ENCODE results near the gene ADAMTS12. TPM values are rescaled to one million over a fixed set of nuclear protein-coding genes. Genes with fewer than 3 reads are reported as not detected.

The ADAMTS12 gene
- polyA plus RNA-seq, 1 of the 3 experiments (the other 2 are of a cell fraction): 2.5 TPM

GRCh38 chr5:33843579-33843978 is 48.2 kb downstream of the ADAMTS12 start:
- H3K9me2 ChIP-seq: no peaks in the 10 kb centered on the region
- no peaks in the 10 kb centered on the region for H3K27me3 ChIP-seq (ENCODE audit: insufficient read depth)
- no peaks in the 10 kb centered on the region for H3K9me3 ChIP-seq
- H3K4me2 ChIP-seq: no peak overlapping the region
- no peaks in the 10 kb centered on the region for H3K79me2 ChIP-seq (ENCODE audit: insufficient read depth)
- H2AFZ ChIP-seq (ENCODE audit: low read depth): no peak overlapping the region
- POLR2A ChIA-PET: no interaction called here
- 46% methylated on average over 3 of the region's 3 CpGs for WGBS (ENCODE audit: low lambda C conversion rate)
- H4K20me1 ChIP-seq (ENCODE audit: insufficient read depth): no peaks in the 10 kb centered on the region
- no peak overlapping the region for H3K4me3 ChIP-seq (ENCODE audit: low read depth in 2 of 2, low read length in 1 of 2)
- no peaks in the 10 kb centered on the region for H3F3A ChIP-seq (replicated peaks; ENCODE audit: insufficient read depth)
- no peaks in the 10 kb centered on the region for H3K36me3 ChIP-seq (replicated peaks in 1 of 2; ENCODE audit: control insufficient read depth in 1 of 2, insufficient read depth in 2 of 2, low read length in 1 of 2)
- no peaks in the 10 kb centered on the region for H3K4me1 ChIP-seq (ENCODE audit: control insufficient read depth in 1 of 2, insufficient read depth in 2 of 2, low read depth in 1 of 2, low read length in 1 of 2)
- CTCF ChIA-PET: no interaction called here
- TF ChIP-seq EP300 (IDR thresholded peaks at IDR 0.05; ENCODE audit: borderline replicate concordance in 1 of 2, low read depth in 1 of 2, low read length in 1 of 2): peak in 1 of 2 experiments; percentile 33; a peak in 1 of 4 replicates
- TF ChIP-seq JUND (IDR thresholded peaks at IDR 0.05): peak; percentile 51
- peak; percentile 48; the same call in 1 of the 2 replicates for TF ChIP-seq TCF12 (IDR thresholded peaks at IDR 0.05)
- no peak for TF ChIP-seq FOXJ3 (CRISPR knock-in tag; IDR thresholded peaks at IDR 0.05)
- no peak overlapping the region for H3K9ac ChIP-seq
- H3K27ac ChIP-seq (ENCODE audit: low read depth in 2 of 2, low read length in 1 of 2): peak overlapping the region in 1 of 2 experiments; percentile 52; a peak in 2 of 4 replicates
- no peak for DNase-seq

- ChIA-PET CTCF (no interaction called here), POLR2A (no interaction called here)
- Histone ChIP-seq H3K9ac (no peak overlapping the region), H3K27ac (ENCODE audit: low read depth in 2 of 2, low read length in 1 of 2) (no peak overlapping the region), H4K20me1 (ENCODE audit: insufficient read depth) (no peaks in the 10 kb centered on the region), H3K36me3 (replicated peaks in 1 of 2; ENCODE audit: control insufficient read depth in 1 of 2, insufficient read depth in 2 of 2, low read length in 1 of 2) (no peaks in the 10 kb centered on the region), H3K9me2 (no peaks in the 10 kb centered on the region), H3F3A (replicated peaks; ENCODE audit: insufficient read depth) (no peaks in the 10 kb centered on the region), H2AFZ (ENCODE audit: low read depth) (no peak overlapping the region), H3K4me2 (no peak overlapping the region), H3K9me3 (no peaks in the 10 kb centered on the region), H3K79me2 (ENCODE audit: insufficient read depth) (no peaks in the 10 kb centered on the region), H3K4me1 (ENCODE audit: control insufficient read depth in 1 of 2, insufficient read depth in 2 of 2, low read depth in 1 of 2, low read length in 1 of 2) (no peaks in the 10 kb centered on the region), H3K4me3 (ENCODE audit: low read depth in 2 of 2, low read length in 1 of 2) (no peak overlapping the region), H3K27me3 (ENCODE audit: insufficient read depth) (no peaks in the 10 kb centered on the region)
- no peak for DNase-seq
- WGBS (ENCODE audit: low lambda C conversion rate): 36% methylated on average over 2 of the region's 2 CpGs
- TF ChIP-seq FOXM1 (IDR thresholded peaks at IDR 0.05; ENCODE audit: low read depth) (no peak), TCF12 (IDR thresholded peaks at IDR 0.05) (no peak), EZH2phosphoT487 (IDR thresholded peaks at IDR 0.05; ENCODE audit: borderline replicate concordance, low read depth) (no peak)
These were observed 49.3 kb downstream of the ADAMTS12 start for GRCh38 chr5:33842456-33842855.

GRCh38 chr5:33841891-33842290 is 49.9 kb downstream of the ADAMTS12 start:
- 24% methylated on average over 5 of the region's 5 CpGs for WGBS (ENCODE audit: low lambda C conversion rate)
- no peaks in the 10 kb centered on the region for H3K9me3 ChIP-seq
- no peaks in the 10 kb centered on the region for H3K79me2 ChIP-seq (ENCODE audit: insufficient read depth)
- H4K20me1 ChIP-seq (ENCODE audit: insufficient read depth): no peaks in the 10 kb centered on the region
- no peaks in the 10 kb centered on the region for H3F3A ChIP-seq (replicated peaks; ENCODE audit: insufficient read depth)
- no peaks in the 10 kb centered on the region for H3K27me3 ChIP-seq (ENCODE audit: insufficient read depth)
- no peak overlapping the region for H3K4me2 ChIP-seq
- TF ChIP-seq EP300 (IDR thresholded peaks at IDR 0.05; ENCODE audit: borderline replicate concordance in 1 of 2, low read depth in 1 of 2, low read length in 1 of 2) (no peak), TAF1 (IDR thresholded peaks at IDR 0.05; ENCODE audit: borderline replicate concordance, low read depth, low read length) (no peak), REST (IDR thresholded peaks at IDR 0.05; ENCODE audit: low read depth, low read length) (no peak), EZH2phosphoT487 (IDR thresholded peaks at IDR 0.05; ENCODE audit: borderline replicate concordance, low read depth) (no peak), YY1 (IDR thresholded peaks at IDR 0.05; ENCODE audit: low read depth) (no peak), GABPA (IDR thresholded peaks at IDR 0.05; ENCODE audit: low read depth) (no peak), USF1 (IDR thresholded peaks at IDR 0.05; ENCODE audit: borderline replicate concordance, low read depth) (no peak), NRF1 (IDR thresholded peaks at IDR 0.05; ENCODE audit: low read depth, low read length) (no peak), FOSL2 (IDR thresholded peaks at IDR 0.05; ENCODE audit: borderline replicate concordance, low read depth) (no peak), TCF12 (IDR thresholded peaks at IDR 0.05) (no peak), PBX3 (IDR thresholded peaks at IDR 0.05) (no peak)
- ChIA-PET POLR2A (no interaction called here), CTCF (no interaction called here)
- no peaks in the 10 kb centered on the region for H3K4me1 ChIP-seq (ENCODE audit: control insufficient read depth in 1 of 2, insufficient read depth in 2 of 2, low read depth in 1 of 2, low read length in 1 of 2)
- H3K9me2 ChIP-seq: no peaks in the 10 kb centered on the region
- H3K9ac ChIP-seq: no peak overlapping the region
- H3K27ac ChIP-seq (ENCODE audit: low read depth in 2 of 2, low read length in 1 of 2): no peak overlapping the region
- no peak overlapping the region for H3K4me3 ChIP-seq (ENCODE audit: low read depth in 2 of 2, low read length in 1 of 2)
- no peaks in the 10 kb centered on the region for H3K36me3 ChIP-seq (replicated peaks in 1 of 2; ENCODE audit: control insufficient read depth in 1 of 2, insufficient read depth in 2 of 2, low read length in 1 of 2)
- DNase-seq: no peak
- no peak overlapping the region for H2AFZ ChIP-seq (ENCODE audit: low read depth)

Measured in SK-N-SH (cell line).